PFSK-1 (cell line): Measurements from ENCODE around the gene GM2A.

Experiments
- FOXP2 ChIP-seq: optimal IDR thresholded peaks from 2 replicates; pipeline ENCODE3; 2011; ENCODE audit warnings: borderline replicate concordance, control low read depth, inconsistent platforms; ENCODE audit not compliant: insufficient read depth; ENCODE audit errors: extremely low read length, extremely low read depth
- POLR2AphosphoS5 ChIP-seq: IDR thresholded peaks from 2 replicates; pipeline ENCODE4 v1.6.1; 2012; ENCODE audit warnings: low read depth, mild to moderate bottlenecking, control low read depth, low read length, moderate library complexity
- REST ChIP-seq, 2 experiments: IDR thresholded peaks; 2 replicates each; pipeline versions ENCODE4 v1.6.1 to v1.8.0; 2011 to 2012; ENCODE audit warnings: low read depth in 2 of 2, low read length in 2 of 2, control low read depth in 1 of 2, inconsistent platforms in 1 of 2, mild to moderate bottlenecking in 1 of 2, moderate library complexity in 1 of 2; ENCODE audit not compliant: insufficient read depth in 1 of 2
- SIN3A ChIP-seq: IDR thresholded peaks from 2 replicates; pipeline ENCODE4 v1.6.1; 2012; ENCODE audit warnings: mild to moderate bottlenecking, low read length, moderate library complexity, borderline replicate concordance; ENCODE audit not compliant: insufficient read depth
- TAF1 ChIP-seq: IDR thresholded peaks from 2 replicates; pipeline ENCODE4 v1.6.1; 2012; ENCODE audit warnings: low read length, control low read depth, borderline replicate concordance; ENCODE audit not compliant: insufficient read depth

Gene GM2A

GRCh38 chr5:151293624-151294023, 40.6 kb downstream of the GM2A start:
- no peak for TF ChIP-seq SIN3A
- TF ChIP-seq POLR2AphosphoS5 = no peak
- TF ChIP-seq REST (IDR thresholded peaks at IDR 0.05; ENCODE audit: insufficient read depth in 1 of 2, low read depth in 2 of 2, low read length in 2 of 2) = no peak
- no peak for TF ChIP-seq FOXP2
- no peak for TF ChIP-seq TAF1

GRCh38 chr5:151295138-151295537, 42.2 kb downstream of the GM2A start:
- no peak for TF ChIP-seq POLR2AphosphoS5
- no peak for TF ChIP-seq FOXP2
- no peak for TF ChIP-seq REST (IDR thresholded peaks at IDR 0.05; ENCODE audit: insufficient read depth in 1 of 2, low read depth in 2 of 2, low read length in 2 of 2)
- no peak for TF ChIP-seq SIN3A
- TF ChIP-seq TAF1 = no peak

GRCh38 chr5:151295791-151296477, 42.9 kb downstream of the GM2A start:
- TF ChIP-seq FOXP2 = no peak
- no peak for TF ChIP-seq REST (IDR thresholded peaks at IDR 0.05; ENCODE audit: insufficient read depth in 1 of 2, low read depth in 2 of 2, low read length in 2 of 2)
- TF ChIP-seq TAF1 = no peak
- no peak for TF ChIP-seq POLR2AphosphoS5
- no peak for TF ChIP-seq SIN3A

GRCh38 chr5:151296478-151296830, 43.5 kb downstream of the GM2A start:
- TF ChIP-seq REST (IDR thresholded peaks at IDR 0.05; ENCODE audit: insufficient read depth in 1 of 2, low read depth in 2 of 2, low read length in 2 of 2) = no peak
- no peak for TF ChIP-seq FOXP2
- TF ChIP-seq POLR2AphosphoS5 = no peak
- TF ChIP-seq TAF1 = no peak
- no peak for TF ChIP-seq SIN3A

GRCh38 chr5:151296974-151297373, 44.0 kb downstream of the GM2A start:
- TF ChIP-seq FOXP2 (no peak), POLR2AphosphoS5 (no peak), SIN3A (no peak), REST (IDR thresholded peaks at IDR 0.05; ENCODE audit: insufficient read depth in 1 of 2, low read depth in 2 of 2, low read length in 2 of 2) (no peak), TAF1 (no peak)
